Astrocyte (in vitro differentiated cells and primary cell): ENCODE data around the gene HNRNPA2B1. TPM values are rescaled to one million over a fixed set of nuclear protein-coding genes. Genes with fewer than 3 reads are reported as not detected.

ENCODE experiments used
- DNase-seq: peaks from one replicate; pipeline ENCODE4 v3.0.0-alpha.2; 2010; ENCODE audit warnings: low read depth
- FAIRE-seq: peaks from 2 replicates; lab custom pipeline; 2011; peaks lifted over from hg19 to GRCh38; lab: Jason Lieb, UNC
- H2AFZ ChIP-seq: 2 replicates; pipeline ENCODE4 v1.6.0; 2012; ENCODE audit warnings: low read depth, low read length, inconsistent platforms
- H3K27ac ChIP-seq: 2 replicates; pipeline ENCODE4 v1.5.1; 2011; ENCODE audit warnings: low read depth, low read length, inconsistent platforms
- H3K27me3 ChIP-seq: 2 replicates; pipeline ENCODE4 v1.6.0; 2011; ENCODE audit warnings: low read length, inconsistent platforms; ENCODE audit not compliant: insufficient read depth
- H3K36me3 ChIP-seq: 2 replicates; pipeline ENCODE4 v1.5.1; 2011; ENCODE audit warnings: low read length, inconsistent platforms; ENCODE audit not compliant: insufficient read depth
- H3K4me1 ChIP-seq: 2 replicates; pipeline ENCODE4 v1.5.1; 2011; ENCODE audit warnings: low read length, inconsistent platforms; ENCODE audit not compliant: insufficient read depth
- H3K4me2 ChIP-seq: 2 replicates; pipeline ENCODE4 v1.6.0; 2012; ENCODE audit warnings: low read length, inconsistent platforms
- H3K4me3 ChIP-seq: 2 replicates; pipeline ENCODE4 v1.5.1; 2011; ENCODE audit warnings: low read depth, mild to moderate bottlenecking, low read length, inconsistent platforms; ENCODE audit not compliant: insufficient read depth
- H3K79me2 ChIP-seq: 2 replicates; pipeline ENCODE4 v1.6.0; 2012; ENCODE audit warnings: mild to moderate bottlenecking, low read length, inconsistent platforms; ENCODE audit not compliant: insufficient read depth
- H3K9ac ChIP-seq: 2 replicates; pipeline ENCODE4 v1.6.0; 2012; ENCODE audit warnings: mild to moderate bottlenecking, low read length, inconsistent platforms
- H3K9me3 ChIP-seq: 2 replicates; pipeline ENCODE4 v1.5.1; 2012; ENCODE audit warnings: low read depth, mild to moderate bottlenecking, low read length, inconsistent platforms; ENCODE audit not compliant: insufficient read depth
- H4K20me1 ChIP-seq: 2 replicates; pipeline ENCODE4 v1.6.0; 2012; ENCODE audit warnings: low read length, inconsistent platforms; ENCODE audit not compliant: insufficient read depth
- H3K27ac Mint-ChIP-seq: one replicate; pipeline ENCODE4 v1.8.0; 2021; ENCODE audit warnings: mild to moderate bottlenecking, mixed read lengths; ENCODE audit not compliant: unreplicated experiment
- H3K27me3 Mint-ChIP-seq: one replicate; pipeline ENCODE4 v1.8.0; 2021; ENCODE audit warnings: low read depth, mixed read lengths; ENCODE audit not compliant: unreplicated experiment
- H3K36me3 Mint-ChIP-seq: one replicate; pipeline ENCODE4 v1.8.0; 2021; ENCODE audit warnings: low read depth, mixed read lengths; ENCODE audit not compliant: unreplicated experiment
- H3K4me1 Mint-ChIP-seq: one replicate; pipeline ENCODE4 v1.8.0; 2021; ENCODE audit warnings: low read depth, mixed read lengths; ENCODE audit not compliant: unreplicated experiment
- H3K4me3 Mint-ChIP-seq: one replicate; pipeline ENCODE4 v1.8.0; 2021; ENCODE audit warnings: mild to moderate bottlenecking, moderate library complexity, mixed read lengths; ENCODE audit not compliant: unreplicated experiment
- H3K9me3 Mint-ChIP-seq: one replicate; pipeline ENCODE4 v1.8.0; 2021; ENCODE audit warnings: mild to moderate bottlenecking, mixed read lengths; ENCODE audit not compliant: unreplicated experiment
- EZH2 ChIP-seq: IDR thresholded peaks from 2 replicates; pipeline ENCODE4 v1.6.1; 2012; ENCODE audit warnings: mild to moderate bottlenecking, low read length, inconsistent platforms; ENCODE audit not compliant: insufficient read depth
- total RNA-seq: library from RNA; stranded (reverse); gene quantifications from 2 replicates; pipeline ENCODE4 v1.2.1, GENCODE V29; 2021
- TF ChIP-seq, protein P1 (sequence below): IDR thresholded peaks from 2 replicates; pipeline ENCODE4 v1.5.1; 2011; ENCODE audit warnings: low read depth, mild to moderate bottlenecking, inconsistent platforms, low read length, moderate library complexity; ENCODE audit not compliant: insufficient read depth

Gene HNRNPA2B1
- total RNA-seq, 1 donor from 2014 or later: 415 TPM

GRCh38 chr7:26216049-26216448 lies 15.5 kb upstream of the HNRNPA2B1 start:
- H3K27me3 Mint-ChIP-seq: no peaks in the 10 kb centered on the region
- Histone ChIP-seq H3K79me2 (no peaks in the 10 kb centered on the region), H3K4me2 (no peak overlapping the region), H3K36me3 (peaks cover 12% of the 10 kb centered on the region), H3K4me1 (no peaks in the 10 kb centered on the region), H3K4me3 (no peak overlapping the region), H3K27ac (no peak overlapping the region), H2AFZ (no peak overlapping the region), H4K20me1 (peaks cover 10% of the 10 kb centered on the region), H3K9me3 (no peaks in the 10 kb centered on the region), H3K9ac (no peak overlapping the region), H3K27me3 (no peaks in the 10 kb centered on the region)
- no peak overlapping the region for H3K27ac Mint-ChIP-seq
- no peaks in the 10 kb centered on the region for H3K9me3 Mint-ChIP-seq
- DNase-seq (no peak), FAIRE-seq (no peak)
- peaks cover 6% of the 10 kb centered on the region for H3K36me3 Mint-ChIP-seq
- no peak overlapping the region for H3K4me3 Mint-ChIP-seq
- H3K4me1 Mint-ChIP-seq: peaks cover 4% of the 10 kb centered on the region
- no peak for TF ChIP-seq EZH2
- TF ChIP-seq, protein P1, sequence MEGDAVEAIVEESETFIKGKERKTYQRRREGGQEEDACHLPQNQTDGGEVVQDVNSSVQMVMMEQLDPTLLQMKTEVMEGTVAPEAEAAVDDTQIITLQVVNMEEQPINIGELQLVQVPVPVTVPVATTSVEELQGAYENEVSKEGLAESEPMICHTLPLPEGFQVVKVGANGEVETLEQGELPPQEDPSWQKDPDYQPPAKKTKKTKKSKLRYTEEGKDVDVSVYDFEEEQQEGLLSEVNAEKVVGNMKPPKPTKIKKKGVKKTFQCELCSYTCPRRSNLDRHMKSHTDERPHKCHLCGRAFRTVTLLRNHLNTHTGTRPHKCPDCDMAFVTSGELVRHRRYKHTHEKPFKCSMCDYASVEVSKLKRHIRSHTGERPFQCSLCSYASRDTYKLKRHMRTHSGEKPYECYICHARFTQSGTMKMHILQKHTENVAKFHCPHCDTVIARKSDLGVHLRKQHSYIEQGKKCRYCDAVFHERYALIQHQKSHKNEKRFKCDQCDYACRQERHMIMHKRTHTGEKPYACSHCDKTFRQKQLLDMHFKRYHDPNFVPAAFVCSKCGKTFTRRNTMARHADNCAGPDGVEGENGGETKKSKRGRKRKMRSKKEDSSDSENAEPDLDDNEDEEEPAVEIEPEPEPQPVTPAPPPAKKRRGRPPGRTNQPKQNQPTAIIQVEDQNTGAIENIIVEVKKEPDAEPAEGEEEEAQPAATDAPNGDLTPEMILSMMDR: no peak

GRCh38 chr7:26213807-26214515 lies 13.4 kb upstream of the HNRNPA2B1 start:
- no peak overlapping the region for H3K9ac ChIP-seq
- Mint-ChIP-seq H3K4me1 (peaks cover 4% of the 10 kb centered on the region), H3K4me3 (no peak overlapping the region), H3K27me3 (no peaks in the 10 kb centered on the region), H3K9me3 (no peaks in the 10 kb centered on the region), H3K36me3 (peaks cover 15% of the 10 kb centered on the region), H3K27ac (no peak overlapping the region)
- H3K36me3 ChIP-seq: peaks cover 32% of the 10 kb centered on the region
- H3K27ac ChIP-seq: no peak overlapping the region
- H4K20me1 ChIP-seq: peaks cover 30% of the 10 kb centered on the region
- no peaks in the 10 kb centered on the region for H3K9me3 ChIP-seq
- no peak overlapping the region for H2AFZ ChIP-seq
- DNase-seq (no peak), FAIRE-seq (no peak)
- no peak overlapping the region for H3K4me2 ChIP-seq
- no peak for TF ChIP-seq EZH2
- TF ChIP-seq, protein P1: no peak
- H3K27me3 ChIP-seq: no peaks in the 10 kb centered on the region
- H3K4me1 ChIP-seq: no peaks in the 10 kb centered on the region
- peaks cover 18% of the 10 kb centered on the region for H3K79me2 ChIP-seq
- no peak overlapping the region for H3K4me3 ChIP-seq
